Natural killer cell (primary cell): ENCODE measurements around the gene FIGNL2. TPM values are rescaled to one million over a fixed set of nuclear protein-coding genes. Genes with fewer than 3 reads are reported as not detected.

Source experiments
- ATAC-seq, 3 donors: fragments of 150-1000 bp in 2 of 3; fragments of 200-7000 bp in 1 of 3; cut with Tn5 transposase; 1 replicate in 1 of 3; 2 replicates in 2 of 3; pipeline ENCODE4 v1.10.0; 2021; ENCODE audit warnings: mild to moderate bottlenecking in 2 of 3, moderate library complexity in 2 of 3
- DNase-seq, 2 donors: peaks; one replicate each; pipeline versions ENCODE4 v3.0.0 to v3.0.0-alpha.2; 2013 to 2021; ENCODE audit warnings: mixed read lengths in 1 of 2
- H3K27ac ChIP-seq: one replicate; pipeline ENCODE4 v1.5.1; 2013; ENCODE audit warnings: mild to moderate bottlenecking, low read length
- H3K27me3 ChIP-seq: one replicate; pipeline ENCODE4 v1.6.1; 2013; ENCODE audit warnings: low read length; ENCODE audit not compliant: control insufficient read depth, insufficient read depth
- H3K36me3 ChIP-seq: one replicate; pipeline ENCODE4 v1.6.1; 2013; ENCODE audit warnings: low read length; ENCODE audit not compliant: control insufficient read depth, insufficient read depth
- H3K4me1 ChIP-seq: one replicate; pipeline ENCODE4 v1.6.1; 2013; ENCODE audit warnings: low read length; ENCODE audit not compliant: control insufficient read depth, insufficient read depth
- H3K4me3 ChIP-seq: one replicate; pipeline ENCODE4 v1.5.1; 2013; ENCODE audit warnings: low read length
- H3K9me3 ChIP-seq: one replicate; pipeline ENCODE4 v1.6.1; 2013; ENCODE audit warnings: low read length; ENCODE audit not compliant: control insufficient read depth, insufficient read depth
- H3K27ac Mint-ChIP-seq, 2 donors: one replicate each; pipeline ENCODE4 v1.8.0; 2022; ENCODE audit warnings: mild to moderate bottlenecking in 2 of 2, mixed read lengths in 2 of 2, moderate library complexity in 1 of 2
- H3K27me3 Mint-ChIP-seq, 2 donors: one replicate each; pipeline ENCODE4 v1.8.0; 2022; ENCODE audit warnings: low read depth in 2 of 2, mixed read lengths in 2 of 2
- H3K36me3 Mint-ChIP-seq: one replicate; pipeline ENCODE4 v1.8.0; 2022; ENCODE audit warnings: mixed read lengths
- H3K4me1 Mint-ChIP-seq, 2 donors: one replicate each; pipeline ENCODE4 v1.8.0; 2022; ENCODE audit warnings: mixed read lengths in 2 of 2
- H3K4me3 Mint-ChIP-seq: one replicate; pipeline ENCODE4 v1.8.0; 2022; ENCODE audit warnings: mild to moderate bottlenecking, moderate library complexity, mixed read lengths
- H3K9me3 Mint-ChIP-seq, 2 donors: one replicate each; pipeline ENCODE4 v1.8.0; 2022; ENCODE audit warnings: mixed read lengths in 2 of 2
- WGBS: methylation state at CpG from one replicate; pipeline ENCODE4 v1.1.7; 2013; ENCODE audit warnings: missing lambda C conversion rate; ENCODE audit not compliant: insufficient coverage; 5-methylcytosine and 5-hydroxymethylcytosine counted together
- intact Hi-C: fragments of 100-400 bp; cut with micrococcal nuclease; formaldehyde crosslinking; loops from one replicate; pipeline ENCODE4 v1.14.2; 2022
- total RNA-seq, 4 donors: library from RNA; stranded (reverse); fragments of 120-200 nt in 1 of 4; gene quantifications; one replicate each; pipeline versions ENCODE4 v1.2.3 to v1.2.4, GENCODE V29; 2013 to 2022
- TF ChIP-seq, protein P1 (sequence below): fragments of 200-600 bp; IDR thresholded peaks from one replicate; pipeline ENCODE4 v1.8.0; 2022; ENCODE audit warnings: antibody characterized with exemption

FIGNL2 gene
- total RNA-seq, 3 donors from 2014 or later (not counting 1 experiment from before 2014, with no cell fraction given), result 1.4 to 1.6 (median 1.5) TPM

DNA sequence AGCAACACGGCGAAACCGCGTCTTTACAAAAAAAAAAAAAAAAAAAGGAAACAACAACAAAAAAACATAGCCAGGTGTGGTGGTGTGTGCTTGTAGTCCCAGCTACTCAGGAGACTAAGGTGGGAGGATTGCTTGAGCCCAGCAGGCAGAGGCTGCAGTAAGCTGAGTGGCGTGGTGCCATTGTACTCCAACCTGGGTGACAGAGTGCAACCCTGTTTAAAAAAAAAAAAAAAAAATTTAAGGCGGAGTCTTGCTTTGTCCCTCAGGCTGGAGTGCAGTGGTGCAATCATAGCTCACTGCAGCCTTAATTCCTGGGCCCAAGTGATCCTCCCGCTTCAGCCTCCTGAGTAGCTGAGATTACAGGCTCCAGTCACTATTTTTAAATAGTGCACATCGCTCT, 18.2 kb upstream of the FIGNL2 start:
- Mint-ChIP-seq H3K36me3 (no peaks in the 10 kb centered on the region), H3K4me1 (peaks cover 0 to 23% of the 10 kb centered on the region in 2 donors), H3K27ac (no peak overlapping the region), H3K9me3 (no peaks in the 10 kb centered on the region), H3K27me3 (peaks cover 55 to 71% of the 10 kb centered on the region in 2 donors), H3K4me3 (no peak overlapping the region)
- peaks cover 32% of the 10 kb centered on the region for H3K4me1 ChIP-seq
- H3K27me3 ChIP-seq, result peaks cover 41% of the 10 kb centered on the region
- intact Hi-C loops, result no loop called here
- TF ChIP-seq, protein P1, sequence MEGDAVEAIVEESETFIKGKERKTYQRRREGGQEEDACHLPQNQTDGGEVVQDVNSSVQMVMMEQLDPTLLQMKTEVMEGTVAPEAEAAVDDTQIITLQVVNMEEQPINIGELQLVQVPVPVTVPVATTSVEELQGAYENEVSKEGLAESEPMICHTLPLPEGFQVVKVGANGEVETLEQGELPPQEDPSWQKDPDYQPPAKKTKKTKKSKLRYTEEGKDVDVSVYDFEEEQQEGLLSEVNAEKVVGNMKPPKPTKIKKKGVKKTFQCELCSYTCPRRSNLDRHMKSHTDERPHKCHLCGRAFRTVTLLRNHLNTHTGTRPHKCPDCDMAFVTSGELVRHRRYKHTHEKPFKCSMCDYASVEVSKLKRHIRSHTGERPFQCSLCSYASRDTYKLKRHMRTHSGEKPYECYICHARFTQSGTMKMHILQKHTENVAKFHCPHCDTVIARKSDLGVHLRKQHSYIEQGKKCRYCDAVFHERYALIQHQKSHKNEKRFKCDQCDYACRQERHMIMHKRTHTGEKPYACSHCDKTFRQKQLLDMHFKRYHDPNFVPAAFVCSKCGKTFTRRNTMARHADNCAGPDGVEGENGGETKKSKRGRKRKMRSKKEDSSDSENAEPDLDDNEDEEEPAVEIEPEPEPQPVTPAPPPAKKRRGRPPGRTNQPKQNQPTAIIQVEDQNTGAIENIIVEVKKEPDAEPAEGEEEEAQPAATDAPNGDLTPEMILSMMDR, result no peak
- no peak for ATAC-seq
- 84% methylated on average over 5 of the region's 8 CpGs for WGBS
- H3K27ac ChIP-seq, result no peak overlapping the region
- no peak for DNase-seq
- no peak overlapping the region for H3K4me3 ChIP-seq
- H3K36me3 ChIP-seq, result no peaks in the 10 kb centered on the region
- H3K9me3 ChIP-seq, result no peaks in the 10 kb centered on the region

DNA sequence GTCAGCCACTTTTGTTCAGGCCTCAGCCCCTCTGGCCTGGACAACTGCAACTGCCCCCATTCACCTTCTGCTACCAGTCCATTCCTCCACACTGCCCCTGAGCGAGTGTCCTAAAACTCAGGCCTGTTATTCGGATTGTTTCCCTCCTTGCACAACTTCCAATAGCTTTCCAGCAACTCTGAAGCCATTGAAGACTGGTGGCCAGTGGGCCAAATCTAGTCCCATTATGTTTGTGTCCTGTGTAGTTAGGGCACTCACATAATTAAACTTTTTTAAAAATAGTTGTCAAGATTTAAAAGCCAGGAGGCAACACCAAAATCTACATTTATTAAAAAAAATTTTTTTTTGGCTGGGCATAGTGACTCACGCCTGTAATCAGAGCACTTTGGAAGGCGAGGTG, 17.8 kb upstream of the FIGNL2 start:
- Histone ChIP-seq H3K27me3 (peaks cover 41% of the 10 kb centered on the region), H3K4me1 (peaks cover 32% of the 10 kb centered on the region), H3K36me3 (no peaks in the 10 kb centered on the region), H3K9me3 (no peaks in the 10 kb centered on the region), H3K27ac (no peak overlapping the region), H3K4me3 (no peak overlapping the region)
- Mint-ChIP-seq H3K9me3 (no peaks in the 10 kb centered on the region), H3K4me1 (peaks cover 0 to 23% of the 10 kb centered on the region in 2 donors), H3K27ac (no peak overlapping the region), H3K36me3 (no peaks in the 10 kb centered on the region), H3K27me3 (peaks cover 55 to 71% of the 10 kb centered on the region in 2 donors), H3K4me3 (no peak overlapping the region)
- no peak for DNase-seq
- WGBS, result 93% methylated on average over 4 of the region's 4 CpGs
- TF ChIP-seq, protein P1, result no peak
- intact Hi-C loops, result no loop called here
- no peak for ATAC-seq

DNA sequence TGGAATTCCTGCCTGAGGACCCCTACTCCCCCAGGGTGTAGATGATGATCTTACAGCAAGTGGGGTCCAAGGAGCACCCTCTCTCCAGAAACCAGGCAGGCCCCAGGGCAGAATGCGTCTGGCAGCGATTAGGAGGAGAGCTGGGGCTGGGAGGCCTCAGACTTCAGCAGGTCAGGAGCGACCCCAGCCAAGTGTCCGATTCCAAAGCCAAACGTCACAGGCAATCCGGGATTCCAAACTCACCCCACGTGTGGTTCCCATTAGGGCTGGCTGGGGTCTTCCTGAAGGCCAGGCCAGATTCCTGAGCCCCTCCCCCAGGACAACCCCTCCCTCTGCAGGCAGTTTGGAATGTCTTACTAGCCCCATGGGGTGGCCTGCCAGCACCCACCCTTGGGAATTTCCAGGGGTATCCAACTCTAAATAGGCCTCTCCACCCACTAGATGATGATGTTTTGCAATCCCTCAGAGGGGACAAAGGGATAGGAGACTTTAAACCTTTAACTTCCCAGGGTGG, 17.3 kb upstream of the FIGNL2 start:
- Mint-ChIP-seq H3K36me3 (no peaks in the 10 kb centered on the region), H3K4me1 (peaks cover 0 to 23% of the 10 kb centered on the region in 2 donors), H3K4me3 (no peak overlapping the region), H3K27me3 (peaks cover 54 to 67% of the 10 kb centered on the region in 2 donors), H3K9me3 (no peaks in the 10 kb centered on the region), H3K27ac (no peak overlapping the region)
- WGBS, result 95% methylated on average over 7 of the region's 7 CpGs
- TF ChIP-seq, protein P1, result no peak
- H3K4me3 ChIP-seq, result no peak overlapping the region
- H3K4me1 ChIP-seq, result peaks cover 32% of the 10 kb centered on the region
- peaks cover 41% of the 10 kb centered on the region for H3K27me3 ChIP-seq
- H3K27ac ChIP-seq, result no peak overlapping the region
- ATAC-seq (no peak), DNase-seq (no peak)
- no peaks in the 10 kb centered on the region for H3K36me3 ChIP-seq
- no peaks in the 10 kb centered on the region for H3K9me3 ChIP-seq
- intact Hi-C loops, result no loop called here
